HG03095 (cell line): Measurements from ENCODE around the gene MYCBP2.

Source experiments
- ATAC-seq: cut with Tn5 transposase; IDR thresholded peaks from one replicate; pipeline ENCODE4 v1.9.1; 2021; ENCODE audit warnings: moderate library complexity; ENCODE audit not compliant: unreplicated experiment

The MYCBP2 gene

GRCh38 chr13:77105051-77105450 is 221.8 kb downstream of the MYCBP2 start:
- ATAC-seq: no peak

DNA sequence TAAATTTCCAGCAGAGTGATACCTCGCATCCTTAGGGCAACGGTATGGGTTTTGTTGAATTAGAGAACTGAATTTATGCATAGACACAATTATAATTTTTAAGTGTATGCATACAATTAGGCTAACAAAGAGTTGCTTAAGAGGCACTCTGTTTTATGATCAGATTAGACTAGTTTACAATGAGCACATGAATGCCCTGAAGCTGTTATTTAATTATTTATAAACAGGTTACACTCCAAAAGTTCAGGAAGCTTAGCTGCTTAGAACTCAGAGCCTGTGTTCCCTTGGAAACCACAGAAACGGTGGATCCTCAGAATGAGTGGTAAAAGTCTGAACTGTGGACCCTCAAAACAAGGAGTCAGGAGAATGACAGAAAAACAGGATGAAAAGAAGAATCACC is 227.5 kb downstream of the MYCBP2 start:
- ATAC-seq: no peak

DNA sequence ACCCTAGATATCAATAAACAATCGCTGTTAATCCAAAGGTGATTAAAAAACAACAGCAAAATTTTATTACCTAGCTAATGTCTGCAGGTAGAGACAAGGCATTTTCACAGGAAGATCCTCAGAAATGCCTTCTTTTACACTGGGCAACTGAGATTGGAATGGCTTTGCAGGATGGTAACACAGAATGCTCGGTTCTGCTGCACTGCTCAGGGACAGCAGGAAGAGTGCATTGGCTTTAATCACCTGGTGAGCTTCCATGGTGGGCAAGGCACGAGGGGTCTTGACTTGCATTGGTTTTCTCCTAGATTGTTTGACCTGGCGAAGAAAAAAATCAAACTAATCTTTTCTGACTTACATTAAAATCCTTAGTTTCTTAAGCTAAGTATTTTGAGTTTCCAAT is 231.6 kb downstream of the MYCBP2 start:
- no peak for ATAC-seq

DNA sequence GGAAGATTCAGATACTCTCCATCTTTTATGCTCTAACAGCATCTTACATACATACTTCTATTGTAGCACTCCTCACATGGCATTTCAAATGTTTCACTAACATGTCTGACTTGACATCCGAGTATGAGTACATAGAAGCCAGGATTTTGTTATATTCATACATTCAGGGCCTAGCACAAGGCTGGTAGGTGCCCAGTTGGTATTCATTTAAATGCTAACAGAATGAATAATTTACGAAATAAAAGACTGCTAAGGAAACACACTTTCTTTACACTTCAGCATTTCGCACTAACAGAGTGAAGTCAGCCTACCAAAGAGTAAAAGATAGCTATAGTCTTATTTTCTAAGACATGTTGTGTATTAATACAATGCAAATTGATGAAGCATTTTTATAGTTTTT is 232.1 kb downstream of the MYCBP2 start:
- ATAC-seq: no peak

- ATAC-seq: no peak
Observed at GRCh38 chr13:77093735-77094134, 233.2 kb downstream of the MYCBP2 start.

DNA sequence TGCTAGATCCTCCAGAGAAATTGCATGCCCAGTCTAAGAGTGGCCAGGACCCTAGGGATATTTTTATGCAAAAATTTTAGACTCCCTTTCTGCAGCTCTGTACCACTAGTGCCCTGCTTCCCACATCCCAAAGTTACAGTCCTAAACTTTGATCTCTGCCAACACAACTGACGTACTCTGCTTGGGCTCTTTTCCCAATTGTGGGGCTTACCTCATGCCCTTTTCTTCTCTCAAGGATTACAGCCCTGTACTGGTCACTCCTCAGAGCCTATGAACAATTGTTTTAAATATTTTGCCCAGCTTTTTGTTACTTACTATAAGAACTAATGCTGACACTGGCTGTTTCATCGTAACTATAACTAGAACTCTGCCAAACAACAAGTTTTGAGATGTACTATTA is 242.1 kb downstream of the MYCBP2 start:
- ATAC-seq: no peak

GRCh38 chr13:77079902-77080413 is 246.9 kb downstream of the MYCBP2 start:
- no peak for ATAC-seq

GRCh38 chr13:77067519-77067918 is 259.4 kb downstream of the MYCBP2 start:
- ATAC-seq: no peak

DNA sequence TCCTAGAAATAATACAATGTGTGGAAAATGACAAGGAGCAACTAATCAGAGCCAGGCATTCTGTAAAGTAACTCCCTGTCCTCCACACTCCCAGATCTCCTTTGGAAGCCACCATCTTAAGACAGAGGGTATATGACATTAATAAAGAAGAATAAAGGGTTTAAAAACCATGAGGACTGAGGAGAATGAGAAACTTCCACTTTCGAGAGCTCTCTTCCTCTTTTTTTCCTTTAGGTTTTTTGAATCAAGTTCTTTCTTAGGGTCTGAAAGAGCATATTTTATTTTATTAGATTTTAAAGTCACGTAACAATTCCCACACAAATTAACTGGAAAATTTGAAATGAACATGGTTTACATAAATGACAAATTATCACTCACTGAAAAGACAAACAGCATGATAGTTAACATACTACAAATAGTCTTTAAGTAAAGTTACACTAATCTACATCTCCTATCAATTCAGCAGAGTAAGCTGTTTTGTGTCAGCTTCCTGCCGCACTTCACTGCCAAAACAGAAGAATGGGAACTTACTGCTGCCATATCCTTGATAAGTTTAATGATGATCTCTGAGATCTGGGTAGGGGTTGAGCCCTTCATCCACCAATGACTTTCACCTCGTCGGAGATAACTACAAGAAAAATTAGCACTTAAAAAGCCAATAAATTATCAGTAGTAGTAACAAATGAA is 261.3 kb downstream of the MYCBP2 start:
- ATAC-seq: no peak

GRCh38 chr13:77062097-77062496 is 264.8 kb downstream of the MYCBP2 start:
- no peak for ATAC-seq

- no peak for ATAC-seq
Observed at GRCh38 chr13:77061362-77061761, 265.5 kb downstream of the MYCBP2 start.

GRCh38 chr13:77056886-77057285 is 270.0 kb downstream of the MYCBP2 start:
- ATAC-seq: no peak

DNA sequence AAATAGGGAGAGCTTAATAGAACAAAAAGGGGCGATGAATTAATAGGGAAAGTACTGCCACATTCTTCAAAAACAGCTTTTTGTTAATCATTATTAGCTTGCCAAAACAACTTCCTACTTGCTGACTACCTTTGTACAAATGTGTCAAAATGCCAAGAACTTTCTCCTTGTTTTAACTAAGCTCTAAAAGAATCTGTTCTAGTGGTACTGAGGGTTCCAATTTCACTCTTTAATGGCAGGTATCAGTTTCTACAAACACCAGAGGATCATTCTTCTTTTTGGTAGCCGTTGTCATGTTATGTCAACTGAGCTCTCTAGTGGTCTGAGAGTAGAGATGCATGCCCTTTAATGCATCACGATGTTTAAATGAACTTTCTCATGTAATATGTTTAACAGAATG is 270.5 kb downstream of the MYCBP2 start:
- ATAC-seq: no peak

GRCh38 chr13:77055158-77055557 is 271.7 kb downstream of the MYCBP2 start:
- no peak for ATAC-seq

- no peak for ATAC-seq
Observed at GRCh38 chr13:77053192-77053591, 273.7 kb downstream of the MYCBP2 start.

DNA sequence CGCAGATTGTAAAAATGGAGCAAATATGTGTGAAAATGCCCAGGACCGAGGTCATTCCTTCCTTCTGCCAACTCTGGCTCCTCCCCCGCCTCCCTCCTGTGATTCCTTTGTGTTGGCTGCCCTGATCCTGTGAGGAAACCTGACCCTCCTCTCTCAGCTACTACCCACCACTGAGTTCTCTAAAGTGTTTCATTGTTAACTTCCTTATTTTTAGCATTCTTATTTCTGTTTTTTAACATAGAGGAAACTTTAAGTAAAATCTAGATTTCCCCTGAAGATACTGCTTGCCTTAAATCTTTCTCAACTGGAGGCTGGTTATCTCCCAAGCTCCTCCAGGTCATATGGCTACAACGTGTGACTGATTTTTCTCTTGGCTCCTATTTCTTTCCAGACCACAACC is 278.2 kb downstream of the MYCBP2 start:
- no peak for ATAC-seq

DNA sequence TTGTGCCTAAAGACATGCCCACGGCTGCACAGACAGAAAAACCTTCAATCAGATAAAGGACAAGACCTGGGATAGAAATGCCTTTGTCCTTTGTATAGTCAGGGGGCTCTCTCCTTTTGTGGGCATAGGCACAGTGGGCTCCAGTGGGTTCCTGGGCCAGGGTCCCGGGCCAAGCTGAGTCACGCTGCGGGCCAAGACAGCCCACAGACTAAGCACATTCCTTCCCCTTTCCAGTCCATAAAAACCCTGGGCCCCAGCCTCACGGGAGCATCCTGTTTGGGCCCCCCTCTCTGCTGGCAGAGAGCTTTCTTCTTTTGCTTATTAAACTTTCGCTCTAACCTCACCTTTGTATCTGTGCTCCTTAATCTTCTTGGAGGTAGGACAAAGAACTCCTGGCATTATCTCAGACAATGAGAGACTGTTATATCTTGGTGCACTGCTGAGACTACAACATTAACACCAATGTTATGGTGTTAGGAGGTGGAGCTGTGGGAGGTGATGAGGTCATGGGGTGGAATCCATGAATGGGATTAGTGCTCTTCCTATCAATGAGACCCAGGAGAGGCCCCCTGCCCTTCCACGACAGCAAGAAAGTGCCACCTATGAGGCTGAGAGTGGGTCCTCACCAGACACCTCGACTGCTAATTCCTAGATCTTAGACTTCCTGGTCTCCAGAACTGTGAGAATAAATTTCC is 279.1 kb downstream of the MYCBP2 start:
- ATAC-seq: no peak

GRCh38 chr13:77042566-77043177 is 284.2 kb downstream of the MYCBP2 start:
- ATAC-seq: no peak

GRCh38 chr13:77040835-77041234 is 286.1 kb downstream of the MYCBP2 start:
- ATAC-seq: no peak

GRCh38 chr13:77040076-77040475 is 286.8 kb downstream of the MYCBP2 start:
- ATAC-seq: no peak

- no peak for ATAC-seq
Observed at GRCh38 chr13:77038907-77039480, 287.9 kb downstream of the MYCBP2 start.

- ATAC-seq: no peak
Observed at GRCh38 chr13:77036279-77036678, 290.6 kb downstream of the MYCBP2 start.
